Stimulated activated CD4-positive, alpha-beta T cell treated with anti-CD3 and anti-CD28 coated beads, Interleukin-12 subunit alpha, Interleukin-12 subunit beta, amount 100 ng/mL, for 48 hours (primary cell): ENCODE results near the gene SKAP1.

Source experiments
- DNase-seq, 3 donors: peaks; one replicate each; pipeline ENCODE4 v3.0.0-alpha.2; 2020; ENCODE audit warnings: low read depth in 2 of 3, low spot score in 1 of 3

Gene SKAP1

DNA sequence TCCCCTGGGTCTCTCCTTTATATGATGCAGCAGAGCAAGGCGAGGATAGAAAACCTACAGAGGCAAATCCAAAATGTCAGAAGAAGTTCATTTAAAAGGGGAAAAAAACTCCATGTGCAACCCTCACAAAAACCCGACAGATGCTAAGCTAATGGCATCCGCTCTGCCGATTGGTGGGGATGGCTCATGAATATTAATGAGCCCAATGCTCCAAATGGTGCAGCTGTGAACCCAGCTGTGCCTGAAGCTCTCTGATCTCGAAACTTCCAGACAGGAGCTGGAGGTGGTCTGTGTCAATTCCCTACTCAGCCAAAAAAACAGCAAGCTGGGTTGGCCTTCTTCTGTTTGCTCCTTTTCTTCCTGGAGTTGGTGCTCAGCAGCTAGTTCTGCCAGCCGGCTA lies 306.9 kb downstream of the SKAP1 start:
- no peak for DNase-seq

DNA sequence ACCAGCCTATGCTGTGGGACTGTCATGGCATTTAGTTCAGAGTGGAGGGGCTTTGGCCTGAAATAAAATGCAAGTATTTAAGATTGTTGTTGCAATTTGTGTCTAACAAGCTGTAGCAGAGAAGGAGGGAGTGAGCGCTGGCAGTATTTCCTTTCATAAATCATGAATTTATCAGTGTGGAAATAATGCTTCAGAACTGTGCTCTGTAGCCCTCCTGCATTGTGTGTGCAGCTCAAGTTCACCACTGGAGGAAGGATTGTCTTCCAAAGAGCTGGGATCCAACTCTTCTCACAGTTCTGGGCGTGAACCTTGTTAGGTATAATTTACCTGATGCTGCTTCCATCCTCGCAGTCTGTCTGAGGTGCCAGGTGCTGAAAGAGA lies 307.4 kb downstream of the SKAP1 start:
- no peak for DNase-seq

DNA sequence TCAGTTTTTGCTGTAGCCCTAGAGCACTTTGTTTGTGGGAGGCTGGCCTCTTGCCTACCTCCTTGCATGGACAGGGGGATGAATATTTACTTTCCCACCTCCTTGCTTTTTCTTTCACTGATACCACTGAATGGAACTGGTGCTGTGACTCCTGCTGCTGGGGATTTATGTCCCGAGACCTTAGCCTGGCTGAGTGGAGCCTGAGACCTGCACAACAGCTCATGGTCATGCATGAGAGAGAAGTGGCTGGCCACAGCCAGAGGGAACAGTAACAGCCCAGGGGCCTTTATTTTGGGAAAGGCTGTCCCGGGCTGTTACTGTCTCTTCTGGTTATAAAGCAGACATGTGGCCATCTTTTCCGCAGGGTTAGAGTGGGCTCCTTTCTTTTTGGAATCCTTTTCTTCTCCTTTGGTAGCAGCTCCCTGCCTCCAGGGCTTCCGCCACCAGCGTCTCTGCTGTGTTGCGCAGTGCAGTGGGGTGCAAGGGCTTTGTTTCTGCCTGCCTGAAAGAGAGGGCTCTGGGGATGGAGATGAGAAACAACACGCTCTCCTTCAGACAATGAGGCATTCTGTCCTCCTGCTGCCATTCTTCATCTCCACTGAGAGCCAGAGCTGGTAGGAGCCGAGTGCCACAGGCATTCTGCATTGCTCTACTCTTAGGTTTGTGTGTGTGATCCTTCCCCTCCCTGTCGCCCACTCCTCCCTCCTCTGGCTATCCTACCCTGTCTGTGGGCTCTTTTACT lies 307.9 kb downstream of the SKAP1 start:
- no peak for DNase-seq

DNA sequence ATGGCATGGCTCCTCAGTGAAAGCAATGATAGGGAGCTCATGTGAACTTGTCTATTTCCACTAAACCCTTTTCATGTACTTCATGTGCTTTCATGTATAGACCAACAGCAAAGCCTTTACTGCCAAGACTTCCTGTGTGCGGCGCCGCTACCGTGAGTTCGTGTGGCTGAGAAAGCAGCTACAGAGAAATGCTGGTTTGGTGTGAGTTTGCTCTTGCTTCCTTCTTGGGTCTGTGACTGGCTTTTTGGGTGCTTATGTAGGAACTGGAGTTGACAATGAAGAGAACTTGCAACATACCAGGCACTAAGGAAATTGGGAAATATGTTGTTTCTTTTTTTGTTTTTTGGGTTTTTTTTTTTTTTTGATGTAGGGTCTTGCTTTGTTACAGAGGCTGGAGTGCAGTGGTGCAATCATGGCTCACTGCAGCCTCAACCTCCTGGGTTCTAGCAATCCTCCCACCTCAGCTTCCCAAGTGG lies 316.8 kb downstream of the SKAP1 start:
- no peak for DNase-seq

- DNase-seq: no peak
Measured at GRCh38 chr17:48111937-48112241, 318.1 kb downstream of the SKAP1 start.

DNA sequence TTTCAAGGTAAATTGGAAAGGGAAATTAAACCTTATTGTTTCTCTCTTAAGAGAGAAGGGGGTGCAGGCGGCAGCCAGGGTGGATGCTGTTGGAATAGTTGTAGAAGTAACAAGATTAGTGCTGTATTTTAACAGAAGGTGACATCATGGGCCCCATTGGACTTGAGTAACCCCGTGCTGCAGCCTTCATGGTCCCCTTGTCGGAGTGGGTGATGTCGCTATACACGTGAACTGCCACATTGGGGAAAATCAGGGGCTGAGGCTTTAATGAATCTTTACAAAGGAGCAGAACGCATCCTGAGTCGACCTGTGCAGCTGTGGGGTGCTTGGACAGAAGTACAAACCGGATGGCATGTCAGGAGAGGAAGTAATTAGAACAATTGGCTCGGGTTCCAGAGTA lies 319.3 kb downstream of the SKAP1 start:
- no peak for DNase-seq

- peak; percentile 84 to 90 (median 84) for DNase-seq
Measured at GRCh38 chr17:48107137-48108055, 322.6 kb downstream of the SKAP1 start, which contains the start of gene SNX11. Gene SNX11 (plus strand): TSS chr17:48107766. CDS start chr17:48112044, 4,278 bp downstream.

DNA sequence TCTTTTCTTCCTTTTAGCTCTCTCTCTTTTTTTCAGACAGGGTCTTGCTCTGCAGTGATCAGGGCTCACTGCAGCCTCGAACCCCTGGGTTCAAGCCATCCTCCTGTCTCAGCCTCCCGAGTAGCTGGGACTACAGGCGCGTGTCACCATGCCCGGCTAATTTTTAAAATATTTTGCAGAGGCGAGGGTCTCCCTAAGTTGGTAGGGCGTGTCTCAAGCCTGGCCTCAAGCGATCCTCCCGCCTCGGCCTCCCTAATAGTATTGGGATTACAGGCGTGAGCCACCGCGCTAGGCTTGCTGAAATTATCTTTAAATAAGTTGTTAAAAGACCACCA lies 323.2 kb downstream of the SKAP1 start:
- no peak for DNase-seq

DNA sequence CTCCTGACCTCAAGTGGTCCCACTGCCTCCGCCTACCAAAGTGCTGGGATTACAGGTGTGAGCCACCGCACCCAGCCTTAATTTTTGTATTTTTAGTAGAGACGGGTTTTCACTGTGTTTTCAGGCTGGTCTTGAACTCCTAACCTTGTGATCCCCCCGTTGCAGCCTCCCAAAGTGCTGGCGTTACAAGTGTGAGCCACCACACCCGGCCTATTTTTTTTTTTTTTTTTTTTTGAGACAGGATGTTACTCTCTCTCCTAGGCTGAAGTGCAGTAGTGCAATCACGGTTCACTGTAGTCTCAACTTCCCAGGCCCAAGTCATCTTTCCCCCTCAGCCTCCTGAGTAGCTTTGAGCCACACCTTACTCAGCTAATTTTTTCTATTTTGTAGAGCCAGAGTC lies 325.6 kb downstream of the SKAP1 start:
- no peak for DNase-seq

- peak in 1 of 3 donors; percentile 41 for DNase-seq
Measured at GRCh38 chr17:48102798-48103715, 327.0 kb downstream of the SKAP1 start.

- DNase-seq: no peak
Measured at GRCh38 chr17:48102043-48102750, 327.8 kb downstream of the SKAP1 start.

- DNase-seq: peak; percentile 82 to 92 (median 90)
Measured at GRCh38 chr17:48101012-48101720, 328.8 kb downstream of the SKAP1 start, which contains the start of gene CBX1. Gene CBX1 (minus strand): TSS chr17:48101478. CDS start chr17:48077004, 24,474 bp downstream.

GRCh38 chr17:48100591-48101011 lies 329.4 kb downstream of the SKAP1 start:
- no peak for DNase-seq

DNA sequence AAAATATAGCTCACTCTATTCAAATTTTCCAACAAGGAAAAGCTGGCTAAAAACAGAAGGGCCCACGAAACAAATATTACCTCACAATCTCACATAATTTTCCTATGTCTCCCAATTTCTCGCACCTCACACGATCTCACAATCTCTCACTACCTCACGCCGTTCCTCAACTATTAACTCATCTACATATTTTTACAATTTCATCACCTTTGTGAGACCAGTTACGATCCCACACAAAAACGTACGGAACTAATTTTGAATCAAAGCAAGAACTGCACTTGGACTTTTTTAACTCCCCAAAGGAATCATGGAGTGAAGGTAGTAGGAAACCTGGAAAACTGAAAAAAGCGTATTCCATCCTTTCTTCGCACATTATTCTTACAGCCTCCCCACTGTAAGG lies 329.9 kb downstream of the SKAP1 start:
- no peak for DNase-seq

DNA sequence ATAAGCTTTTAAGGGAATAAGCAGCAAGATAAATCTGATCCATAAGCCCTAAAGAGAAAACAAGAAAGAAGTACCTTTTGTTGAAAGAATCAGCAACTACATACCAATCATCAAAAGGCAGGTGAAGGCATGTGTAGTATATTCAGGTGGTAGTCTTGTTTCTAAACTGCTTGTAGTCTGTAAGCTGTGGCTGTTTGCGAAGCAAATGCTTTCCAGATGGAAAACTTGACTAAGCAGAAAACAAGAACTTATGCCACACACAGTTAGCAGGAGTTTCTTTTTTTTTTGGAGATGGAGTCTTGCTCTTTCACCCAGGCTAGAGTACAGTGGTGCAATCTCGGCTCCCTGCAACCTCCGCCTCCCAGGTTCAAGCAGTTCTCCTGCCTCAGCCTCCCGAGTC lies 334.4 kb downstream of the SKAP1 start:
- DNase-seq: no peak

- DNase-seq: no peak
Measured at GRCh38 chr17:48093341-48094045, 336.5 kb downstream of the SKAP1 start.

GRCh38 chr17:48084932-48085331 lies 345.1 kb downstream of the SKAP1 start:
- DNase-seq: no peak
